ENCODE data around the gene DSCAML1. TPM values are rescaled to one million over a fixed set of nuclear protein-coding genes. Genes with fewer than 3 reads are reported as not detected.

The DSCAML1 gene
- total RNA-seq, 1 experiment from 2014 or later, result not detected

DNA sequence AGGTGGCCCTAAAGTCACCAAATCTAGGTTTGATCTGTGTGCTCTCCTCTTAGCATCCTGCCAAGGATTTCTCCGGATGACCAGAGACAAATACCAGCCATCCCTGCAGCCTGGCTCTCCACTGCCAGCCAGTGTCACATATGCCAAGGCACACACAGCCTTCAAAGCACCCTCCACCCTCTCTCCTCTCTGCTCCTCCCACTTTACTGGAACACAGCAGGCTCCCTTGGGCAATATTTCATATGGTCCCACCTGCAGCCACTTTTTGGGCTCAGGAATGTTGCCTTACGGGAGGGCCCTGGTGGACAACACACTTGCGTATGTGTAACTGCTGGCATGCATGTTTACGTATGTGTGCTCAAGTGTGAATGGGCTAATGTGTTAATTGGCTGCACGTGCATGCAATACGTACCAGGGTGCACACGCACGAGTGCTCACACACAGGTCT is 285.5 kb downstream of the DSCAML1 start:
- no peak overlapping the region for H3K9ac ChIP-seq (ENCODE audit: low read length)
- H3K36me3 ChIP-seq (ENCODE audit: low read depth, low read length), result no peaks in the 10 kb centered on the region
- no peak for ATAC-seq
- intact Hi-C loops (cut with micrococcal nuclease), result no loop called here
- H3K4me3 ChIP-seq (ENCODE audit: low read length), result no peak overlapping the region
- H3K27me3 ChIP-seq (ENCODE audit: low read length), result peaks cover 93% of the 10 kb centered on the region
- no peak overlapping the region for H3K4me2 ChIP-seq (ENCODE audit: low read length)
- no TSS peak for BruUV-seq (replicated peaks)
- H3F3A ChIP-seq (ENCODE audit: low read length, unreplicated experiment), result no peaks in the 10 kb centered on the region
- CTCF ChIA-PET, result no interaction called here
- no peaks in the 10 kb centered on the region for H3K79me2 ChIP-seq (ENCODE audit: low read length)
- H4K20me1 ChIP-seq (ENCODE audit: low read length), result no peaks in the 10 kb centered on the region
- no peak overlapping the region for H3K27ac ChIP-seq (ENCODE audit: low read length)
- POLR2A ChIA-PET (ENCODE audit: unreplicated experiment), result no interaction called here
- no peaks in the 10 kb centered on the region for H3K4me1 ChIP-seq (ENCODE audit: insufficient read depth, low read length)
- no peak for DNase-seq
- H3K9me2 ChIP-seq (replicated peaks; ENCODE audit: low read length), result no peaks in the 10 kb centered on the region
- no peak overlapping the region for H2AFZ ChIP-seq (ENCODE audit: low read length)
- no peaks in the 10 kb centered on the region for H3K9me3 ChIP-seq (ENCODE audit: low read length)
- TF ChIP-seq, protein P1, sequence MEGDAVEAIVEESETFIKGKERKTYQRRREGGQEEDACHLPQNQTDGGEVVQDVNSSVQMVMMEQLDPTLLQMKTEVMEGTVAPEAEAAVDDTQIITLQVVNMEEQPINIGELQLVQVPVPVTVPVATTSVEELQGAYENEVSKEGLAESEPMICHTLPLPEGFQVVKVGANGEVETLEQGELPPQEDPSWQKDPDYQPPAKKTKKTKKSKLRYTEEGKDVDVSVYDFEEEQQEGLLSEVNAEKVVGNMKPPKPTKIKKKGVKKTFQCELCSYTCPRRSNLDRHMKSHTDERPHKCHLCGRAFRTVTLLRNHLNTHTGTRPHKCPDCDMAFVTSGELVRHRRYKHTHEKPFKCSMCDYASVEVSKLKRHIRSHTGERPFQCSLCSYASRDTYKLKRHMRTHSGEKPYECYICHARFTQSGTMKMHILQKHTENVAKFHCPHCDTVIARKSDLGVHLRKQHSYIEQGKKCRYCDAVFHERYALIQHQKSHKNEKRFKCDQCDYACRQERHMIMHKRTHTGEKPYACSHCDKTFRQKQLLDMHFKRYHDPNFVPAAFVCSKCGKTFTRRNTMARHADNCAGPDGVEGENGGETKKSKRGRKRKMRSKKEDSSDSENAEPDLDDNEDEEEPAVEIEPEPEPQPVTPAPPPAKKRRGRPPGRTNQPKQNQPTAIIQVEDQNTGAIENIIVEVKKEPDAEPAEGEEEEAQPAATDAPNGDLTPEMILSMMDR (conservative IDR thresholded peaks at IDR 0.05; ENCODE audit: low read depth, low read length), result no peak
- TF ChIP-seq EZH2 (IDR thresholded peaks at IDR 0.05; ENCODE audit: low read length, unreplicated experiment) (no peak), EZH2phosphoT487 (IDR thresholded peaks at IDR 0.05; ENCODE audit: borderline replicate concordance, low read length) (no peak)

DNA sequence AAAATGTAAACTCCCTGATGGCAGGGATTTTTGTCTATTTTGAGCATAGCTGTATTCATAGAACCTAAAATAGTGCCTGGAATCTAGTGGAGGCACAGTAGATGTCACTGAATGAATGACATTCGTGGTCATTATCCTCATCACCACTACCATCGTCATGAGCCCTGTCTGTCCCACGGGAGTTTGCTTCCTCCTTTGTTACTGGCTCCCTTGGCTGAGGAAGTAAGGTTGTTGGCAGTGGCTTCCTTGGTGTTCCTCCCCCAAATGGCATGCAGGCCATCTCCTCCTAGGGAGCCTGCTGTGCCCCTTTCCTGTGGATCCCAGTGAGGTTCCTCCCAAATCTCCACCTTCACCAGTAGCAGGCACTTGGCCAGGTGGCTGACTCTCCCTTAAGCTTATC is 286.4 kb downstream of the DSCAML1 start:
- CTCF ChIA-PET, result no interaction called here
- intact Hi-C loops (cut with micrococcal nuclease), result no loop called here
- ATAC-seq, result no peak

DNA sequence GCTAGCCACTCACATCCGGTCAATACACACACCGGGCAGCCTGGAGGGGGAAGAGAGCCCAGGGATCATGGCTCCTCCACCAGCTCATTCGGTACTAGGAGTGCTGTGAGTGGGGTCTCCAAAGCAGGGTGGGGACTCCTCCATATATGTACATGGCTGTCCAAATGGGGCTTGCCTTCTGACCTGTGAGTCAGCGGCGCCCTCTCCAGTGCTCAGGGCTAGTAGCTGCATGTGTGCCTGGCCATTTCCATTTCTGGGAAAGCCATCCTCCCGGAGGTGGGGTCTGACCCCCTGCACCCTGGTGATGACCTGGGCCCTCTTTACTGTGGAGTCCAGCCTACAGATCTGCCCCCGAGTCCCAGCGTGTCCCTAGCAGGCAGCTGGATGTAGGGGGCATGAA is 287.5 kb downstream of the DSCAML1 start:
- Histone ChIP-seq H3K9me3 (ENCODE audit: low read length) (no peaks in the 10 kb centered on the region), H3K9me2 (replicated peaks; ENCODE audit: low read length) (no peaks in the 10 kb centered on the region), H2AFZ (ENCODE audit: low read length) (no peak overlapping the region), H3K9ac (ENCODE audit: low read length) (no peak overlapping the region), H3K27ac (ENCODE audit: low read length) (no peak overlapping the region), H3K4me2 (ENCODE audit: low read length) (no peak overlapping the region), H4K20me1 (ENCODE audit: low read length) (no peaks in the 10 kb centered on the region), H3F3A (ENCODE audit: low read length, unreplicated experiment) (no peaks in the 10 kb centered on the region), H3K79me2 (ENCODE audit: low read length) (no peaks in the 10 kb centered on the region), H3K27me3 (ENCODE audit: low read length) (peaks cover 96% of the 10 kb centered on the region), H3K4me3 (ENCODE audit: low read length) (no peak overlapping the region), H3K36me3 (ENCODE audit: low read depth, low read length) (no peaks in the 10 kb centered on the region), H3K4me1 (ENCODE audit: insufficient read depth, low read length) (no peaks in the 10 kb centered on the region)
- TF ChIP-seq EZH2phosphoT487 (IDR thresholded peaks at IDR 0.05; ENCODE audit: borderline replicate concordance, low read length) (no peak), EZH2 (IDR thresholded peaks at IDR 0.05; ENCODE audit: low read length, unreplicated experiment) (no peak)
- TF ChIP-seq, protein P1 (conservative IDR thresholded peaks at IDR 0.05; ENCODE audit: low read depth, low read length), result no peak
- intact Hi-C loops (cut with micrococcal nuclease), result no loop called here
- DNase-seq (no peak), ATAC-seq (no peak)
- no TSS peak for BruUV-seq (replicated peaks)
- POLR2A ChIA-PET (ENCODE audit: unreplicated experiment), result no interaction called here
- CTCF ChIA-PET, result no interaction called here

More for the DNA sequence above, 286.4 kb downstream of the DSCAML1 start:
- no TSS peak for BruUV-seq (replicated peaks)
- Histone ChIP-seq H3K9me2 (replicated peaks; ENCODE audit: low read length) (no peaks in the 10 kb centered on the region), H3K4me3 (ENCODE audit: low read length) (no peak overlapping the region), H3K4me1 (ENCODE audit: insufficient read depth, low read length) (no peaks in the 10 kb centered on the region), H3K9me3 (ENCODE audit: low read length) (no peaks in the 10 kb centered on the region), H3K4me2 (ENCODE audit: low read length) (no peak overlapping the region), H3K27me3 (ENCODE audit: low read length) (peaks cover 94% of the 10 kb centered on the region), H3K27ac (ENCODE audit: low read length) (no peak overlapping the region), H3F3A (ENCODE audit: low read length, unreplicated experiment) (no peaks in the 10 kb centered on the region), H3K9ac (ENCODE audit: low read length) (no peak overlapping the region), H3K36me3 (ENCODE audit: low read depth, low read length) (no peaks in the 10 kb centered on the region), H3K79me2 (ENCODE audit: low read length) (no peaks in the 10 kb centered on the region), H2AFZ (ENCODE audit: low read length) (no peak overlapping the region), H4K20me1 (ENCODE audit: low read length) (no peaks in the 10 kb centered on the region)
- no peak for DNase-seq
- TF ChIP-seq EZH2 (IDR thresholded peaks at IDR 0.05; ENCODE audit: low read length, unreplicated experiment) (no peak), EZH2phosphoT487 (IDR thresholded peaks at IDR 0.05; ENCODE audit: borderline replicate concordance, low read length) (no peak)
- TF ChIP-seq, protein P1 (conservative IDR thresholded peaks at IDR 0.05; ENCODE audit: low read depth, low read length), result no peak
- POLR2A ChIA-PET (ENCODE audit: unreplicated experiment), result no interaction called here
